NCI-H1105 (cell line): ENCODE results near the gene ARHGEF28.

Experiments
- DNase-seq: peaks from one replicate; lab custom pipeline; 2025; lab: John Stamatoyannopoulos, UW

ARHGEF28 gene

DNA sequence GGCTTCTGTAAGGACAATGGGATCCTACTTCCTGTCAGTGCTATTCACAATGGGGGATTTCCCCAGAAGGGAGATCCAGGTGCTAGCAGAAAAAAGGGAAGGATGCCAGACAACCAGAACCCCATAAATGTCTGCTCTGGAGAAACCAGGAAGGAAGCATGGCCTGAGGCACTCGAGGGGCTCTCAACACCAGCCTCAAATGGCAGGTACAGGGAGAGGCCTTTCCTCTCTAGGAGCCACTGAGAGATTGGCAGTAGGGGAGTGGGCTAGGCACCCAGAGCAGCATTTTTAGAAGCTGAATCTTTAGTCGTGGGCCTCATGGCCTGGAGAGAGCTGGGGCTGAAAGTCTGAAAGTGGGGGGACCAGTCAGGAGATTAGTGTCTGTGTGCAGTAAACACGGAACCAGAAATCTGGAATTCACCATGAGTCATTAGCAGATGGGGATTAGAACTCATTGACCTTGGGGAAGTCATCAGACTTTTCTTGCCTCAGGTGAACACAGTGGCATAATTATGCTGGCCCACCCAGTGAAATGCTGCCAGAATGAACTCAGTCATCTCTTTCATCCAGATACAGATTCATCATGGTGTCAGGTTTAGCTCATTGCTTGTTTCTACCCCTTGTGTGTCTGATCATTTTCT is 28.3 kb downstream of the ARHGEF28 start:
- no peak for DNase-seq

DNA sequence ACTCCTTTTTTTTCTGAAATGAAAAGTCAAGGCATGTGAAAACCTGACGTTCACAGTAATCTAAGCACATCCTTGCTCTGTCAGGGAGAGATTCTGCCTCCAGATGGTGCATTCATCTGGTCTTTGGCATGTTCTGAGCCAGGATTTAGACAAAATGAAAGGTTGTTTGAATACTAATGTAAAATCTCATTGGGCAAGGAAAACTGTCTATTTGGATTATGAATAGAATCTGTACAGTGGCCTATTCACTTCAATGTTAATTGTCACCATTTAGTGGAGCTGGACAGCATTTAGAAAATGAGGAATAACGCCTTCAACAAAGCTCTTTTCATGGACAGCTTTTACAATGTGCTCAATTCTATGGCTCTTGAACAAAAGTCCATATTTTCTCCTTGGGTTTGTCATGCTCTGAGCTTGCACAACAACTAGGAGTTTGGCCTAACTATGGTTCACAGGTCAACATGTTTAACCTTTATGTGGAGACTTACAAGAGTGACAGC is 28.9 kb downstream of the ARHGEF28 start:
- DNase-seq = no peak

- no peak for DNase-seq
Measured at GRCh38 chr5:73655521-73656160, 29.6 kb downstream of the ARHGEF28 start.

DNA sequence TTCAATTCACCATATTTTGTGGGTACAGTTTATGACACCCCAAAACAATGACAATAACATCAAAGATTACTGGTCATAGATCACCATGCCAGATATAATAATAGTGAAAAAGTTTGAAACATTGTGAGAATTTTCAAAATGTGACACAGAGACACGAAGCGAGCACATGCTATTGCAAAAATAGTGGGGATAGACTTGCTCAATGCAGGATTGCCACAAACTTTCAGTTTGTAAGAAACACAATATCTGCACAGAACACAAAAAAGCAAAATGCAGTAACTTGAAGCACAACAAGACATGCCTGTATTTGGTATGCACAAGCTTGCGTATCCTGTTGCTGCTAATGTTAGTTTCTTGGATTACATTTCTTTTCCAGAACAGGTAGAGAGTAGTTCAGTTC is 35.8 kb downstream of the ARHGEF28 start:
- DNase-seq = no peak

DNA sequence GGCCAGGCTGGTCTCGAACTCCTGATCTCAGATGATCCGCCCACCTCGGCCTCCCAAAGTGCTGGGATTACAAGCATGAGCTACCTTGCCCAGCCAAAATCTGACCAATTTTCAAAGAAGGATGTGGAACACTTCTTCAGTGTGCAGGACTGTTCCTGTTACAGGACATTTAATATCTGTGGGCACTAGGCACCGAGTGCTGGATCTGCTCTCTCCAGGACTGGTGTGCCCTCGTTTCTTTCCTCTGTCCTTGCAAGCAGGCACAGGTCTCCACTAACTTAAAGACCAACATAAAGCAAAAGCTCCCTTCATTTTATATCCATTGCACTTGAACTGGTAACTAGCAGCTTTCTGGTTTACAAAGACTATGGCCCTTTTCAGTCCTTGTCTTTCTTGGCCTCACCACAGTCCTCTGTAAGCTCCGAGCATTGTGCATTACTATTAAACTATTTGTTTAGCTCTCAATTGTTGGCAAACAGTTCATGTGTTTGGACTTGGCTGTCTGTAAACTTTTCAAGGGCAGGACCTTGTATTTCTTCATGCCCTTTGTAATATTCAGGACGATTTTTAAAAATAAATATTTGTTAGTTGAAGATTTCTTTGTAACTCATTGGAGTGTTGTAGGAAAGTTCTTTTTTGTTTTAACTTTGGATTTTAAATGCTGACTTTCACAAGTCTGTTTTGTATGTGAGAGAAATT is 37.3 kb downstream of the ARHGEF28 start:
- DNase-seq = no peak

DNA sequence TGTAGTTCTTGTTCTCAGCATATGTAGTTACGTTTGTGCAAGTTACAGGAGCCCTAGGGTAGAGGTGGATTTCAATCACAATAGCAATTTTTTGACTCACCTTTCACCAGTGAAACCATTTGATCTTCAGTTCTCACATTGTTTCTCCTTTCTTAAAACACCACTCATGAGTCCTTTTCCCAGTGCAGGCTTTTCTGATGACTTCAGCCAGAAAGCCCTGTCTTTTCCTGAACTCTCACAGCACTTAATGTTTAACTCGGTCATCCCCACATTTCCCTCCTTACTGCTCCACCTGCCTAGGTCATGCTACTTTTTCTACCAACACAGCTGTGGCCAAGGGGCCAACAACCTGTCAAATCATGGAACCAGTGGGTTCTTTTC is 37.9 kb downstream of the ARHGEF28 start:
- DNase-seq = no peak

DNA sequence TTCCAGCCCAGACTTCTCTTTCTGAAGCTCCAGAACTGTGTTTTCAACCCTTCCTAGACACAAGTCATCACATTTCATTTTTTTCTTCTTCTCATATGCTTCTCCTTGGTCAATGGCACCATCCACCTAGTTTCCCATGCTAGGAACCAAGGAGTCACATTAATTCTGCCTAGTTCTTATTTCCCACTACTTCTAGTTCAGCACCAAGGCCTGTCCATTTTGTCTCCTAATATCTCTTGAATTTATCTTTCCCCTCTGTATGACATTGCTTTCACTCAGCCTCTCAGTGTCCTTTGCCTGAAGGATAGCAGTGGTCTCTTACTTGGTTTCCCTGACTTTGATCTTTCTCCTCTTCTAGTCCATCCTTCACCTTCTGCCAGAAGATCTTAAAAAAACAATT is 38.8 kb downstream of the ARHGEF28 start:
- no peak for DNase-seq

- DNase-seq = no peak
Measured at GRCh38 chr5:73666891-73667290, 40.9 kb downstream of the ARHGEF28 start.

GRCh38 chr5:73668017-73668416 is 42.0 kb downstream of the ARHGEF28 start:
- no peak for DNase-seq

DNA sequence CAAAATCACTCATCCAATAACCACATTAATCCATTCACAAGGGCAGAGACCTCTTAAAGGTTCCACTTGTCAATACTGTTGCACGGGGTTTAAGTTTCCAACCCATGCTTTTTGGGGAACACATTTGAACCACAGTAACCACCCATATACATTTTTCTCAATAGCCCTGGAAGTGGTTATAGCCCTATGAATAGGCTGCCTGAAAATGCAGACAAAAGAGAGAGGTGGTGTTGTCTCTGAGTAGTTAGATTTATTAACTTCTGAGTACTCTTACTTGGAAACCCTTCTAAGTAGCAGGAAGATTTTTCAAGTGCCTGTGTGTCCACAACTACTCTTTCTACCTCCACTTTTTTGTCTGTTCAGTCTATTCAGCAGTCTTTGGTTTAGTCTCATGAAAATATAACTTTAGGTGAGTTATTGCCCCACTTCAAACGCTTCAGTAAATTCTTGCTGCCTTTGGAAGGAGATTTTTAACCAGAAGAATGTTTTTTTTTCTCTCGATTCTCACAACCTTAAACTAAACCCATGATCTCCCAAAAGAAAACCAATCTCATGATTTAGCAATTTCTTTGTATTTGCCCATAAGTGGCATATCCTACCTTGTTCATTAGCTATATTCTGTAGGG is 42.6 kb downstream of the ARHGEF28 start:
- DNase-seq = no peak

DNA sequence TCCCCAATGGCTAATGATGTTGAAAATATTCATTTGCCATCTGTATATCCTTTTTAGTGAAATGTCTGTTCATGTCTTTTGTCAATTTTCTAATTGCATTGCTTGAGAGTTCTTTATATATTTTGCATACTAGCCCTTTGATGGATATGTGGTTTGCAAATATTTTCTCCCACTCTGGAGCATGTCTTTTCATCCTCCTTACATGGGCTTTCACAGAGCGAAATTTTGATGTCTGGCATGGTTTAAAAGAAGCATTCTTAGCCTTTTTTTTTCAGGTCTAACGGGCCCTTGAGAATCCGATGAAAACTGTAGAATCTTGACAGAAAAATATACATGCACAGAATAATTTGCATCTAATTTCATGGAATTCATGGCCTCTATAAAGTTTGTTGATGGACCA is 44.7 kb downstream of the ARHGEF28 start:
- no peak for DNase-seq

DNA sequence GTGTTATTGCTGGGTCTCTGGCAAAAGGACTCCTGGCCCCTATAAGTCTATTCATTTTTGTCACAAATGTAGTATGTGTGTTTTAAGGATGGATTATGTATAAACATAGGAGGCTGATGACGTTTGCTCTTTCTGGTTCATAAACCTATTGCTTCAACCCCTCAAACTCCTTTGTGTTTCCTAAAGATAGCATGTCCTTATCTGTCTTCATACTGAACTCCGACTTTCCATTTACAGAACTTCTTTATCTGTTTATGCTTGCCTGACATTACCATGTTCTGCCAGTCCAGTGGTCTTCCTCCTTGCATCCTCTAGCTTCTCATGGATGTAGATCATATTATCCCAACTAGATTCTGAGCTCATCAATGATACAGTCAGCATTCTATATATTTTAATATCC is 46.1 kb downstream of the ARHGEF28 start:
- no peak for DNase-seq

DNA sequence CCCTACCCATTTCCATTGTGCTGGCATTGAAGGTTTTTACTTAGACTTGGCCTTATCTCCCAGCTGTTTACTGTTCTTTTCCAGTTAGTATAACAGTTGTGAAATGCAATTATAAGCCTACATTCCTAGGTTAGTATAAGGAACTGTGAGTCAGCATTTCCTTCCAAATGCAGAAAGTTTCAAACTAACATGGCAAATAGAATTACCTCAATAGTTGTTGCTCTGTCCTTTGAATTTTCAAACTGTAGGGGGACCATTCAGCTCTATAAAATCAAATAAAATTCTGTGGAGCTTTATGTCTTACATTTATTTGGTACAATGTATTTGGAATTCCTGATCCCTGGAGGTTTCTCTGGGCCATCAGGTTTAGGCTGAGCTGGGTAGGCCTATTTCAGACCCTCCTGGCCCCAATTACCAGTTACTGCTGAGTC is 47.2 kb downstream of the ARHGEF28 start:
- DNase-seq = no peak

- no peak for DNase-seq
Measured at GRCh38 chr5:73674669-73675004, 48.6 kb downstream of the ARHGEF28 start.

DNA sequence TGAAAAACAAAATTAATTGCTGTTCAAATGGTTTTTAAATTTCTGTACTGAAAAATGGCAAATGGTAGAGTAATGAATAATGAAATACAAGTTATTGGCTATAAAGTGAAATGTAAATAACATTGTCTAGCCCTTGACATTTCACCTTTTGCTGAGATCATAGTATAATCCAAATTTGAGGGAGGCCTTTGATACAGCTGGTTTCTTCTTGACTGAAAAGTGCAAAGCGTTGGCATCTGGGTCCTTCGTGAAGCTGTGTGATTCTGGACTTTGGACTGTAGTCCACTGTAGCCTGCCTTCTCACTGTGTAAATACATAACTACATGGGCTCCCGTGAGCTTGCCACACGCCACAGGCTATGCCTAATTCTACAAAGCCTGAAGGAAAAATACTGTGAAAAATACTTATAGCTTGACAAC is 52.3 kb downstream of the ARHGEF28 start:
- DNase-seq = no peak

- no peak for DNase-seq
Measured at GRCh38 chr5:73678807-73679206, 52.8 kb downstream of the ARHGEF28 start.

- DNase-seq = no peak
Measured at GRCh38 chr5:73682176-73682575, 56.2 kb downstream of the ARHGEF28 start.

DNA sequence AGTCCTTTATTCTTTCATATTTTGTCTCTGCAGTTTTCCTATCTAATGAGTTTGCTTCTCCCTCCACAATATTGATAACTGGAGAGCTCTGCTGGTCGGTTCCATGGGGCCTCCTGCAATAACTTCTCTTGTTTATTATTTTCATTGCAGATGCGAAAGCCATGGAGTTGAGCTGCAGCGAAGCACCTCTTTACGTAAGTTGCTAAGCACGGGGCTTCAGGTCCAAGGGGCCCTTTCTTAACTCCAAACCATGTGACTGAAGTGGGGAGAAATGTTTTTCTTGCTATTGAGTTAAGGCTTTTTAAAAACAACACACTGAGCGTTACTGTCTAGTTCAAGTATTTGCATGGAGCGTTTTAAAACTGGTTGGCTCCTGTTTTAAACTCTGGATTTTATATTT is 58.7 kb downstream of the ARHGEF28 start:
- DNase-seq = no peak

- no peak for DNase-seq
Measured at GRCh38 chr5:73686912-73687311, 60.9 kb downstream of the ARHGEF28 start.

DNA sequence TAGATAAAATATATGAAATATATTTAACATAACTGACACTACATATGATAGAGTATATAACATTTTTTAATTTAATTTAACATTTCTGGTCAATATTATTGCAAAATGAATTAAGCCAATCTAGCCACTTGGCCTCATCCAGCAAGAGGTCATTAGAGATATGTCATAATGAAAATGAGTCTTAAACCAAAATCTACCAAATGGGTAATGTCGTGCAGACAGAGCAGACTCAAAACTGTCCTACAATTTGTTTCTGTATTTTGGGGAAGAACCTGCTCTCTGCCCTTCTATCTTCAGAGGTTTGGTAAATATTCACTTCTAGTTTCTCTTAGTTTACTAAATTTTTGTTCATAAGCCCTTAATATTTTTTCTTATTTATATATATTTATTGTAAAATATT is 61.4 kb downstream of the ARHGEF28 start:
- DNase-seq = no peak

DNA sequence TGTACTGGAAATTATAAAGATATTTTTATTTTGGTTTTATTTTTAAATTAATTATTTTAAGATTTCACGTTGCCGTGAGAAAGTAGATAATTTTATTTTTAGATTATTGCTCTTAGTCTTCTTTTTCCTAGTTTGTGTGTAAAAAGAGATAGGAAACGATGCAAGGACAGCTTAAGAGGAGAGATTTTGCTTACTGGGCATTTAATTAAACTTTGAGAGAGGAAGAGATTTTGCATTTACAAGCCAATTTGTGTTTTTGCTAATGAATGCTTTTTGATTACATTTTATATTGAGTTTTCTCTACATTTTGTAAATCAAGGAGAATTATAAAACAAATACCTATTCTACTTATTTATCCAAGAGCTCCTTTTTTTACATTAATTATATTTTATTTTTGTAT is 64.0 kb downstream of the ARHGEF28 start:
- no peak for DNase-seq

- no peak for DNase-seq
Measured at GRCh38 chr5:73691302-73692080, 65.5 kb downstream of the ARHGEF28 start.
